Neural cell (in vitro differentiated cells): Measurements from ENCODE around the gene ZNF326.

Source experiments
- CTCF ChIP-seq: fragments of 450-650 bp; IDR thresholded peaks from 2 replicates; pipeline ENCODE4 v1.5.1; 2014; ENCODE audit warnings: antibody characterized with exemption, mild to moderate bottlenecking, moderate library complexity; ENCODE audit not compliant: poor library complexity, severe bottlenecking
- EP300 ChIP-seq: fragments of 450-650 bp; conservative IDR thresholded peaks from 2 replicates; pipeline ENCODE4 v1.6.1; 2014; ENCODE audit warnings: antibody characterized with exemption, mild to moderate bottlenecking, moderate library complexity; ENCODE audit not compliant: poor library complexity, severe bottlenecking
- EZH2 ChIP-seq: fragments of 200-600, 300-800 bp; shearing (Covaris generic), sonication (generic); IDR thresholded peaks from 2 replicates; pipeline ENCODE4 v1.6.1; 2014; ENCODE audit warnings: antibody characterized with exemption, low read length, borderline replicate concordance, mild to moderate bottlenecking; ENCODE audit not compliant: insufficient read depth, poor library complexity, severe bottlenecking
- MXI1 ChIP-seq: fragments of 450-650 bp; conservative IDR thresholded peaks from 2 replicates; pipeline ENCODE4 v1.6.1; 2014; ENCODE audit warnings: antibody characterized with exemption, mild to moderate bottlenecking; ENCODE audit not compliant: poor library complexity, severe bottlenecking
- POLR2AphosphoS5 ChIP-seq: IDR thresholded peaks from 2 replicates; pipeline ENCODE4 v1.6.1; 2012
- RAD21 ChIP-seq: fragments of 450-650 bp; conservative IDR thresholded peaks from 2 replicates; pipeline ENCODE4 v1.6.1; 2014; ENCODE audit warnings: antibody characterized with exemption, mild to moderate bottlenecking, moderate library complexity
- REST ChIP-seq: IDR thresholded peaks from 2 replicates; pipeline ENCODE4 v1.6.1; 2012; ENCODE audit warnings: borderline replicate concordance
- SMC3 ChIP-seq: fragments of 450-650 bp; conservative IDR thresholded peaks from 2 replicates; pipeline ENCODE4 v1.6.1; 2014; ENCODE audit warnings: antibody characterized with exemption, mild to moderate bottlenecking, moderate library complexity; ENCODE audit not compliant: poor library complexity
- TAF1 ChIP-seq: IDR thresholded peaks from 2 replicates; pipeline ENCODE4 v1.6.1; 2012; ENCODE audit warnings: low read depth

GRCh38 chr1:90023691-90024090 lies 28.8 kb downstream of the ZNF326 start:
- TF ChIP-seq CTCF (no peak), EZH2 (no peak), TAF1 (no peak), RAD21 (no peak), SMC3 (no peak), EP300 (no peak), POLR2AphosphoS5 (no peak), REST (no peak), MXI1 (no peak)
